ENCODE results near the gene ZMYND8. TPM values are rescaled to one million over a fixed set of nuclear protein-coding genes. Genes with fewer than 3 reads are reported as not detected.
"Not testable (repeated sequence)": the region's sequence is repeated elsewhere in the genome, so short reads cannot be mapped to it uniquely, and the experiment has no call there.

Gene ZMYND8
- total RNA-seq, 1 donor from 2014 or later: 109 TPM

DNA sequence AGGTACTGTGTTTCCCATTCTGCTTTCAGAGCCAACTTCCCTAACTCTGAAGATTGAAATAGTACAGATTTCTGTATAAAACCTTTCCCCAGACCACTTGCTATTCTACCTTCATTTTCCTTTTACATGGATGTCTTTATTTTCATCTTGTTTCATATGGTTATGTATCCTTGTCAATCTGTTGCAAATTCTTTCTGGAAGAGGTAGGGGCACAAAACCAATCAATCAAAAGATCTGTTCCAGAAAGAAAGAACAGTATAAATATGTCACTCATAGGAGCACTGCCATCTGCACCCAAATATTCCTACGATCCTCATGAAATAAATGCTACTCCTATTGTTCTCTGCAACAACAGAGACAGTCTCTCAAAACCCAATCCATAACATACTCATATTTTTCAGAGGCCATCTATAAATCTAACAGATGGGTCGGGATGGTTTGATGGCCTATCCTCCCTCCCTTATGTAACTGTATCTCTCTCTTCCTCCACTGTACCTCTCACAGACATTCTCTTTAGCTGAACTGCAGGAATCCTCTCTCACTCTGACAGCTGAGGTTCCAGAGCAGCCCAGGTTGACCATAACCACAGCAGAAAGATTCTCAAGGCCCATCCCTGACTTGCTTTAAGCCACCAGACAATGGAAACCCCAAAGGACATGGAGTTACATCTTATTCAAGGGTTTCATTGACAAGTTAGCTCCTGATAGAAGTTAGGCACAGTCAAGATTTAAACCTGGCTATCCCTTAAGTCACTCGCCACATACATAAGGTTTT is 112.8 kb downstream of the ZMYND8 start:
- H3K36me3 Mint-ChIP-seq (ENCODE audit: low read depth, unreplicated experiment): peaks cover 48% of the 10 kb centered on the region
- TF ChIP-seq, protein P1, sequence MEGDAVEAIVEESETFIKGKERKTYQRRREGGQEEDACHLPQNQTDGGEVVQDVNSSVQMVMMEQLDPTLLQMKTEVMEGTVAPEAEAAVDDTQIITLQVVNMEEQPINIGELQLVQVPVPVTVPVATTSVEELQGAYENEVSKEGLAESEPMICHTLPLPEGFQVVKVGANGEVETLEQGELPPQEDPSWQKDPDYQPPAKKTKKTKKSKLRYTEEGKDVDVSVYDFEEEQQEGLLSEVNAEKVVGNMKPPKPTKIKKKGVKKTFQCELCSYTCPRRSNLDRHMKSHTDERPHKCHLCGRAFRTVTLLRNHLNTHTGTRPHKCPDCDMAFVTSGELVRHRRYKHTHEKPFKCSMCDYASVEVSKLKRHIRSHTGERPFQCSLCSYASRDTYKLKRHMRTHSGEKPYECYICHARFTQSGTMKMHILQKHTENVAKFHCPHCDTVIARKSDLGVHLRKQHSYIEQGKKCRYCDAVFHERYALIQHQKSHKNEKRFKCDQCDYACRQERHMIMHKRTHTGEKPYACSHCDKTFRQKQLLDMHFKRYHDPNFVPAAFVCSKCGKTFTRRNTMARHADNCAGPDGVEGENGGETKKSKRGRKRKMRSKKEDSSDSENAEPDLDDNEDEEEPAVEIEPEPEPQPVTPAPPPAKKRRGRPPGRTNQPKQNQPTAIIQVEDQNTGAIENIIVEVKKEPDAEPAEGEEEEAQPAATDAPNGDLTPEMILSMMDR (IDR thresholded peaks at IDR 0.05; ENCODE audit: unreplicated experiment): no peak
- no peak for DNase-seq (ENCODE audit: low spot score)
- H3K4me3 Mint-ChIP-seq (ENCODE audit: unreplicated experiment): no peak overlapping the region
- peaks cover 6% of the 10 kb centered on the region for H3K4me1 Mint-ChIP-seq (ENCODE audit: unreplicated experiment)
- peaks cover 3% of the 10 kb centered on the region for H3K27me3 Mint-ChIP-seq (ENCODE audit: unreplicated experiment)
- H3K27ac Mint-ChIP-seq (ENCODE audit: unreplicated experiment): no peak overlapping the region
- H3K9me3 Mint-ChIP-seq (ENCODE audit: unreplicated experiment): no peaks in the 10 kb centered on the region

DNA sequence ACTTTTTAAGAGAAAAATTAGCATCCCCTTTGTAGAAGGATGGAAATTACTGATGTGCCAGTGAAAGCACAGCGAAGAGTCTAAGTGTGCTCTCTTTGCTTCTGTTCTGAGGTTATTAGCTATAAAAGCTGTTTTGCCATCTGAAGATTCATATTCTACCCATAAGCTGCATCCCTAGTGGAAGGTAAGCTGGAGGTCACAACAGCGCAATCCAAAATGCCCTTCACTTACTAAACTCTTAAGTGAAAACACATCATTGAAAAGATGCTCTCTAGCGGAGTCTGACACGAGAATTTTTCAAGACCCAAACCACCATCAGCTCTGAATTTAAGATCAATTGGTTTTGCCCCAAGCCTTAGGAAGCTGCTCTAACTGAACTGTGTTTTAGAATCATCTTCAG is 113.5 kb downstream of the ZMYND8 start:
- peaks cover 6% of the 10 kb centered on the region for H3K4me1 Mint-ChIP-seq (ENCODE audit: unreplicated experiment)
- TF ChIP-seq, protein P1 (IDR thresholded peaks at IDR 0.05; ENCODE audit: unreplicated experiment): no peak
- H3K4me3 Mint-ChIP-seq (ENCODE audit: unreplicated experiment): no peak overlapping the region
- no peak overlapping the region for H3K27ac Mint-ChIP-seq (ENCODE audit: unreplicated experiment)
- no peak for DNase-seq (ENCODE audit: low spot score)
- peaks cover 49% of the 10 kb centered on the region for H3K36me3 Mint-ChIP-seq (ENCODE audit: low read depth, unreplicated experiment)
- H3K9me3 Mint-ChIP-seq (ENCODE audit: unreplicated experiment): no peaks in the 10 kb centered on the region
- peaks cover 3% of the 10 kb centered on the region for H3K27me3 Mint-ChIP-seq (ENCODE audit: unreplicated experiment)

DNA sequence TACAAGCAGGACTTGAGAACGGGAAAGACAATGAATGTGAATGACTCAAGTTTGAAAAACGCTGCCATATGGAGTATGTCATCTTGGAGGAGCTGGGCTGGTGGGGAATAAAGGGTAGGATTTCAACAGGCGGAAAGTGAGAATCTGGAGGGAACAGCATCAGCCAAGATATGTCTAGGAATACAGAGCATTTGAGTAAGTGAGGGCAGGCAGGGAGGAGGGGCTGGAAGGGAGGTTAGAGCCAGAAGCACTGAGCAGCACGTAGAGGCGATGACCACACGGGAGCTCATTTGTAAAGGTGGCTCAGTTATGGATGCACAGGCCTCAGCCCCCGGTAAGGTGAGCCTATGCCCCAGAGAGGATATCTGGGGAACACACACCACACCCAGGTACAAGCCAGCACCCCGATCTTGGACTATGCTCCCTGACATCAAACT is 115.1 kb downstream of the ZMYND8 start:
- TF ChIP-seq, protein P1 (IDR thresholded peaks at IDR 0.05; ENCODE audit: unreplicated experiment): no peak
- peaks cover 6% of the 10 kb centered on the region for H3K4me1 Mint-ChIP-seq (ENCODE audit: unreplicated experiment)
- H3K36me3 Mint-ChIP-seq (ENCODE audit: low read depth, unreplicated experiment): peaks cover 54% of the 10 kb centered on the region
- peaks cover 3% of the 10 kb centered on the region for H3K27me3 Mint-ChIP-seq (ENCODE audit: unreplicated experiment)
- H3K9me3 Mint-ChIP-seq (ENCODE audit: unreplicated experiment): no peaks in the 10 kb centered on the region
- H3K4me3 Mint-ChIP-seq (ENCODE audit: unreplicated experiment): no peak overlapping the region
- peak overlapping the region; percentile 58 for H3K27ac Mint-ChIP-seq (ENCODE audit: unreplicated experiment)
- DNase-seq (ENCODE audit: low spot score): no peak

DNA sequence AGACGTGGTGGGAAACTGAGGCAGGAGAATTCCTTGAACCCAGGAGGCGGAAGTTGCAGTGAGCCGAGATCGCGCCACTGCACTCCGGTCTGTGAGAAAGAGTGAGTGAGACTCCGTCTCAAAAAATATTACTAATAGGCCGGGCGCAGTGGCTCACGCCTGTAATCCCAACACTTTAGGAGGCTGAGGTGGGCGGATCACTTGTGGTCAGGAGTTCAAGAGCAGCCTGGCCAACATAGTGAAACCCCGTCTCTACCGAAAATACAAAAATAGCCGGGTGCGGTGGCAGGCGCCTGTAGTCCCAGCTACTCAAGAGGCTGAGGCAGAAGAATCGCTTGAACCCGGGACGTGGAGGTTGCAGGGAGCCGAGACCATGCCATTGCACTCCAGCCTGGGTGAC is 116.4 kb downstream of the ZMYND8 start:
- DNase-seq (ENCODE audit: low spot score); H3K4me1 Mint-ChIP-seq (ENCODE audit: unreplicated experiment); H3K27me3 Mint-ChIP-seq (ENCODE audit: unreplicated experiment); H3K4me3 Mint-ChIP-seq (ENCODE audit: unreplicated experiment); H3K9me3 Mint-ChIP-seq (ENCODE audit: unreplicated experiment); H3K27ac Mint-ChIP-seq (ENCODE audit: unreplicated experiment): not testable (repeated sequence)
- H3K36me3 Mint-ChIP-seq (ENCODE audit: low read depth, unreplicated experiment): peaks cover 43% of the 10 kb centered on the region

DNA sequence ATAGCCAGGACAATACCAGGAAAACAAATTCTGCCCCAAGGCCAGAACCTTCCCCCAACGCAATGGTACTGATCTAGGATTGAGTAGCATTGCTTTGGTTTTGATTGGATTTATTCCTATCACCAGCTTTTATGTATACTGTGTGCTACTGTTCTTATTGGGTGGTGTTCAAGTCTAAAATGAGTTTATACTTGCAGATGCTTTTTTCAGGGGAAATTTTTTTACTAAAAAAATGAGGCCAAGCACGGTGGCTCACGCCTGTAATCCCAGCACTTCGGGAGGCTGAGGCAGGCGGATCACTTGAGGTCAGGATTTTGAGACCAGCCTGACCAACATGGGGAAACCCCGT is 116.8 kb downstream of the ZMYND8 start:
- DNase-seq (ENCODE audit: low spot score): no peak
- peaks cover 6% of the 10 kb centered on the region for H3K4me1 Mint-ChIP-seq (ENCODE audit: unreplicated experiment)
- TF ChIP-seq, protein P1 (IDR thresholded peaks at IDR 0.05; ENCODE audit: unreplicated experiment): no peak
- no peak overlapping the region for H3K4me3 Mint-ChIP-seq (ENCODE audit: unreplicated experiment)
- no peaks in the 10 kb centered on the region for H3K9me3 Mint-ChIP-seq (ENCODE audit: unreplicated experiment)
- H3K36me3 Mint-ChIP-seq (ENCODE audit: low read depth, unreplicated experiment): peaks cover 44% of the 10 kb centered on the region
- H3K27ac Mint-ChIP-seq (ENCODE audit: unreplicated experiment): peak overlapping the region; percentile 27
- H3K27me3 Mint-ChIP-seq (ENCODE audit: unreplicated experiment): peaks cover 3% of the 10 kb centered on the region
